ENCODE data around the gene SDC1.
"Not testable (repeated sequence)": the region's sequence is repeated elsewhere in the genome, so short reads cannot be mapped to it uniquely, and the experiment has no call there.

SDC1 gene

GRCh38 chr2:20196053-20196656 lies 28.8 kb downstream of the SDC1 start:
- DNase-seq: no peak

DNA sequence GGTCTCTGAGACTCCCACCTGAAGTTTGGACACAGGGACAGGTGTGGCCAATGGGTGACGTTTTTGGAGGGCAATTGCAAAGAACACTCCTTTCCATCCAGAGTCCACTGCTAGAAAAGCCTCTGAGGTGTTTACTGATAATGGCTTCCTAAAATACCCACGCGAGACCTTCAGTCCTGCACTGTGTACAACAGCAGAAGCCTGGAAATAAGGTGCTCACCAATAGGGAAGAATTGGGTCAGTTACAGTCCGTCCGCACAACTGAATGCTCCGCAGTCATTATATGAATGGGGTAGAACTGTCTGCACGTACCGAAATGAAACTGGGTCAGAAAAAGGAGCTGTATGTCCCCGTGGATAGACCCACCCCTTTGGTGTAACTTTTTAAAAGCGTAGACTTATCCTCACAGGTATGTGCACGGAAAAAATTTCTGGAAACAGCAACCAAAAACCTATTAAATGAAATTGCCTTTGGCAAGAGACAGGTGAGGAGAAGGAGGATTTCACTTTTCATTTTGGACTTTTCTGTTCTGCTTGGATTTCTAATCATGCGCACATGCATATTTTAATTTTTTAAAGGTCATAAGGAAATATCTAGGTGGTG lies 29.4 kb downstream of the SDC1 start:
- no peak for DNase-seq

GRCh38 chr2:20195016-20195411 lies 29.9 kb downstream of the SDC1 start:
- DNase-seq: not testable (repeated sequence)

DNA sequence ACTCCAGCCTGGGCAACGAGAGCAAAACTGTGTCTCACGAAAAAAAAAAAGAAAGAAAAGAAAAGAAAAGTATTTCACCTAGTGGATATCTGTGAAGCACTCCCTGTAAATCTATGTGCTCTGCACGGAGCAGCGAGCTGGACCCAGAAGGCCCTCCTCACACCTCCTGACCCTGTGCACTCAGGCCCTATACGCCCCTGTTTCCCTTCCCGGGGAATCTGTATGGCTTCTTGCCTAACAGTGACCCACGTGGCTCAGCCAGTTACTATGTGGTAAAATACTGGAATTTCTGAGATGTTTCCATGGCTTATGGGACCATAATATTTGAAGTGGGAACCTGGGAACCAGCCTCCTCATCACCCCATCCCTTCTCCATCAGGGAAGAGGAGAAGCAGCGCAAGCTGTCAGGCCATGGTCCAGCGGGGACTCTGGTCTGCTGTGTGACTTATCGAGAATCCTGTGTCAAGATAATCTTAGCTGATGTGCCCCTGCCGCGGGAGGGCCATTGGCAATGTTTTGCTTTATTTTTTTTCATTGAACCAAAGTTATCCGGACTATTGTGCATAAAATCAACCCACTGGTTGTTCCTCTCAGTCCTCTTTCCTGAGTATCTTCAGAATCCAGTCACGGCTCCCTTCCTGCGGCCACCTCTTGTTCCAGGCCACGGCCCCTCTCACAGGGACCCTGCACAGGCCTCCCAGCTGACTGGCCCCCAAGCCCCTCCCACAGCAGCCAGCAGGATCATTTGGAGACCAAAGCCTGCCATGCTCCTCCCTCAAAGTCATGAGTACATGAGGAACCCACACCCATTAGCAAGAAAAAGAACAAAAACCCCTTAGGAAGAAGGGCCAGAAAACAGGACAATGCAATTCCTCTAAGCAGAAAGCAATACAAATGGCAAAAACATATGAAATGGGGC lies 30.6 kb downstream of the SDC1 start:
- no peak for DNase-seq

GRCh38 chr2:20193185-20193584 lies 31.7 kb downstream of the SDC1 start:
- DNase-seq: no peak

DNA sequence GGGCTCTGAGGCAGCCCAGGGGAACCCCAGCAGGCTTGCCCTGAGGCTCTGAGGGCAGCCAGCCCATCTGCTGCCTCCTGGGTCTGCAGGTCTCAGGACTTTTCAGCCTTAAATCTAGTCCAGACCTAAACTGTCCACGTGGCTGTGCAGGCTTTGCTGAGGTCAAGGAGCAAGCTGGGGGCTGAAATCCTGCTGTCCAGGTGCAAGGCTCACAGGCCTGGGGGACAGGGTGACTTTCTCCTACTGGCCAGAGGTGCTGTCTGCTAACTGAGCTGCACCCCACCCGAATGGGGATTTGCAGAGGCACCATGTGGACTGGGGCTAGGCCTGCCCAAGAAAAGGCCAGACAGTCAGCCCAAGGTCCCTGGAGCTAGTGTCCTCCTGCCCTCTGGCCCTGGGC lies 32.1 kb downstream of the SDC1 start:
- no peak for DNase-seq

GRCh38 chr2:20191714-20192569 lies 33.0 kb downstream of the SDC1 start:
- DNase-seq: no peak

- no peak for DNase-seq
These were observed 33.8 kb downstream of the SDC1 start for GRCh38 chr2:20190876-20191713.

- no peak for DNase-seq
These were observed 34.8 kb downstream of the SDC1 start for GRCh38 chr2:20190170-20190569.

DNA sequence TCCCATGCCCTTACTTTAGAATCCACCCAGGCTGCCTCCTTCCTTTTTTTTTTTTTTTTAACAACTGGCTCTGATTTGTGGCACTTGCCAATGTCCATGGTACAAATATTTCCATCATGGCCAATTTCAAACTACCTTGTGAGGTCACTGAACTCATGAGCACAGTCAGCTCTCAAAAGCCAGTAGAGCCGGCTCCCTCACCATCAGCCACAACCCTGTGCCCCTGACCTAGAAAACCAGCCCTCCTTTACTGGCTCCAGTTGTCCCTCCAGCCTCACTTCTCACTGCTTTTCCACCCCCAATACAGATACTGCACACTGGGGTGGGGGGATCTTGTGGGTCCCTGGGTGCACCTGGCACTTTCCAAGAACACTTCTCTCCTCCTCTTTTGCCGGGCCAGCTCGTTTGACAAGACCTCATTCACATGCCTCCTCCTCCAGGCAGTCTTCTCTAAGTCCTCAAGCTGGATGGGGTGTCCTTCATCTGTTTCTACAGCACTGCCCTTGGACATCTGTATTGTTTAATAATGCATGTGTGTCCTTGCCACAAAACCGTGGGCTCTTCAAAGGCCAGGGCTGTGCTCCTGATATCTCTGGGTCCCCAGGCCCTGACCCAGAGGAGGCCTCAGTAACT lies 35.5 kb downstream of the SDC1 start:
- no peak for DNase-seq

- no peak for DNase-seq
These were observed 36.1 kb downstream of the SDC1 start for GRCh38 chr2:20188851-20189250.

GRCh38 chr2:20188201-20188600 lies 36.7 kb downstream of the SDC1 start:
- no peak for DNase-seq

DNA sequence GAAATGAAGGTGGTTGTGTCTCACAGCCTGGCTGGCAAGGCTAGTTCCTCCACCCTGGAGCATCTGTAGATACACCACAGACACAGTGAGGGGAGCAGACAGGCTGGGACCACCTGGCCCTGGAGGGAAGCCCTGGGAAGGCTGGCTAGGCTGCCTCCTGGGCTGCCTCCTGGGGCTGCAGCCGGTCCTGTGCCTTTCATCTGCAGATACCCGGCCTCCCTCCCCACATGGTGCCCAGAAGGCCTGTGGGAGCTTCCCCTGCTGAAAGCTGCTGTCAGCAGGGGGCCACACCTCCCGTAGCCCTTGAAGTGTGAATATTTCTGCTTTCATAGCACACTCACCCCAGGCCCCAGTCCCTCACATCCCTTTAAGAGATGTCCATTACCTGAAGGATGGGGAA lies 37.6 kb downstream of the SDC1 start:
- no peak for DNase-seq

DNA sequence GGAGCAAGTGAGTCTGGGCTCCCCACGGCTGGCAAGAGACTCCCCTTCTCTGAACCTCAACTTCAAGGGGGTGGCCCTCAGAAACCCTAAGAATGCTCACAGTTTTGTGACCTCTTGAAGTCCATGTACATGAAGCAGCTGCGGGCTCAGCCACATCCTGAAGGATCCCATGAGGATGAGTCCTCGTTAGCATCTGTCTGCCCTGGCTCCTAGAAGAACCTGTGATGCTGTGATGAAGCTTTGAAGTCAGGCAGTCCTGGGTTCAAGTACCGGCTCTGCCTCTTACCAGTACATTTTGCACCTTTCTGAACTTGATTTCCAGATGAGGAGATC lies 38.1 kb downstream of the SDC1 start:
- DNase-seq: no peak

DNA sequence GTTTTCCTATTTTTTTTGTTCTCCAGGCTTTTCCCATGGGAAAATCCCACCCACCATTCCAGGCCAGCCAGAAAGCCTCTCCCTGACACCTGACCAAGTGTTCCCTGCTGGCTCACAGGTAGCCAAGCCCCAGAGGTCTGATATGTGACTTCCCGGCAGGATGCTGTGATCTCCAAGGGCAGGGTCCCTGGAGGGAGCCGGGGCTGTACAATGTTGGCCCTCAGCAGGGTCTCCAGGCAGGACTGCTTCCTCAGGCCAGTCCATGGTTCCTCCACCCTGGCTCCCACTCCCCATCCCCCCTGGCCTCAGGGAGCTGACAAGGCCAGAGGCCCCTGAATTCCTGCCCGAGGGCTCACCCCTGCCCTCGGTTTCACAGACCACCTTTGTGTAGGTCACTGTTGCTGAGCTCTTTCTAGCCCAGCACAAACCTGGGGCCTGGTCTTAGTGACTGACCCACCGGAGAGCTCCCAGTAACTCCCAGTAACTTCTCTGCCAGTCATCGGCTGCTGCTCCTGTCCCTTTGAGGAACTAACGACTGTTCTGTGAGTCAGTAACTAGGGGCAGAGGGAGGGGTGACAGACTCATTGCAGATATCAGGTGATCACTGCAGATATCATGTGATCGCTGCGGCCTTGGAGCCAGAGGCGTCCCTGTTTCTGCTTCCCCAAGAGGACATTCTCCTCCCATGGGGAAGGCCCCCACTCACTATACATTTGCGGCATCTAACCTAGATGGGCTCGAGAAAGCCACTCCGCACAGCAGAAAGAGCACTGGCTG lies 38.7 kb downstream of the SDC1 start:
- DNase-seq: no peak

- DNase-seq: no peak
These were observed 39.5 kb downstream of the SDC1 start for GRCh38 chr2:20185176-20186022.

- no peak for DNase-seq
These were observed 40.6 kb downstream of the SDC1 start for GRCh38 chr2:20184067-20184938.

GRCh38 chr2:20183373-20183772 lies 41.6 kb downstream of the SDC1 start:
- DNase-seq: no peak
